ENCODE measurements around the gene UFL1. TPM values are rescaled to one million over a fixed set of nuclear protein-coding genes. Genes with fewer than 3 reads are reported as not detected.

UFL1 gene
- total RNA-seq, 1 experiment from 2014 or later, result 12.5 TPM

- DNase-seq (ENCODE audit: low read depth), result no peak
These were observed 49.9 kb downstream of the UFL1 start for GRCh38 chr6:96571551-96571950.

- no peak for DNase-seq (ENCODE audit: low read depth)
These were observed 53.8 kb downstream of the UFL1 start for GRCh38 chr6:96575359-96575758.

DNA sequence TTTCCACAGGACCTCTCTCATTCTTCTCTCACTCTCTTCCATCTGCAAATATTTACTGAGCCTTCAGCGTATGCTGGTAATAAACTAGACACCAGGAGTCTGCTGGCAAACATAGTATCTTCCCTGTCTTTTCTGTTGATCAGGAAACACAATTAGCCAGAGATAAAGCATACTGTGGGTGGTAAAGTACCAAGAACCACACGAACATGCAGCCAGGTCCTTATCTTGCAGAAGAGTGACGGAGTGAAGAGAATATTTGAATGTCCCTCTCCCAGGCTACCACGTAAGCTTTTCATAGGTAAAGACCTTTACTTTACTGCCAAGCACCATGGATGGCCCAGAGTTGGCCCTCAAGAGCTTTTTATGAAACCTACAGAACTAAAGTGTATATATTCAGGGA lies 54.6 kb downstream of the UFL1 start:
- no peak for DNase-seq (ENCODE audit: low read depth)

- DNase-seq (ENCODE audit: low read depth), result no peak
These were observed 60.4 kb downstream of the UFL1 start for GRCh38 chr6:96582021-96582420.

- DNase-seq (ENCODE audit: low read depth), result no peak
These were observed 60.8 kb downstream of the UFL1 start for GRCh38 chr6:96582436-96582835.

GRCh38 chr6:96604420-96604819 lies 82.8 kb downstream of the UFL1 start:
- DNase-seq (ENCODE audit: low read depth), result no peak

Other genes with a start within 250 kb of the UFL1 start
- gene FHL5, start 41.3 kb downstream of the UFL1 start, total RNA-seq (2014; rRNA removed; shearing (Covaris generic)), result not detected in 2 replicates

Measured in HT1080 (cell line).